Hepatocyte (in vitro differentiated cells): ENCODE results near the gene SFMBT2.

Experiments
- EZH2 ChIP-seq: fragments of 200-600 bp; sonication (generic); IDR thresholded peaks from 2 replicates; pipeline ENCODE4 v1.6.1; 2016; ENCODE audit warnings: antibody characterized with exemption, mild to moderate bottlenecking, borderline replicate concordance
- EZH2phosphoT487 ChIP-seq: fragments of 200-600 bp; sonication (generic); IDR thresholded peaks from one replicate; pipeline ENCODE4 v1.6.1; 2018; ENCODE audit warnings: antibody characterized with exemption, mild to moderate bottlenecking, low read depth, moderate library complexity; ENCODE audit not compliant: unreplicated experiment, severe bottlenecking
- TF ChIP-seq, protein P1 (sequence below): fragments of 200-600 bp; sonication (generic); IDR thresholded peaks from 2 replicates; pipeline ENCODE4 v1.5.1; 2016; ENCODE audit warnings: antibody characterized with exemption, mild to moderate bottlenecking; ENCODE audit not compliant: poor library complexity

DNA sequence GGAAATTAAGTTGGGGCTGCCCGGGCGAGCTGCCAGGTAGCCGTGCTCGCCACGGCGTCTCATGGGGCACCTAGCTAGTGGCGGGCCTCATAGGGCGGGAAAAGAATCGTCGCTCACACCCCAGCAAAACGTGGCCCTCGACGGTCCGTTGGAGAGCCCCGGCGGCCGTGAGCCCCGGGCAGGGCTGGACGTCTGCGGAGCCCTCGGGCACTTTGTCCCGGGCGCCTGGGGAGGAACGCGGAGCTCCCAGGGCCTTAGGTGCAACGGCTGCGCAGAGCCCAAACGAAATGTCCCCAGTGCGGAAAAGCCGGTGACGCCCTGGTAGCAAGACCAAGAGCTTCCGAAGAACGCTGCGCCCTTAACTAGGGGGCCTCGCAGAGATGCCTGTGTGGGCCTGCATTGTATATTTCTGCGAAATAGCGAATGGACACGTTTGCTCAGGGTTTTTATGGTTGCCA, 866 bp upstream of the SFMBT2 start:
- TF ChIP-seq, protein P1, sequence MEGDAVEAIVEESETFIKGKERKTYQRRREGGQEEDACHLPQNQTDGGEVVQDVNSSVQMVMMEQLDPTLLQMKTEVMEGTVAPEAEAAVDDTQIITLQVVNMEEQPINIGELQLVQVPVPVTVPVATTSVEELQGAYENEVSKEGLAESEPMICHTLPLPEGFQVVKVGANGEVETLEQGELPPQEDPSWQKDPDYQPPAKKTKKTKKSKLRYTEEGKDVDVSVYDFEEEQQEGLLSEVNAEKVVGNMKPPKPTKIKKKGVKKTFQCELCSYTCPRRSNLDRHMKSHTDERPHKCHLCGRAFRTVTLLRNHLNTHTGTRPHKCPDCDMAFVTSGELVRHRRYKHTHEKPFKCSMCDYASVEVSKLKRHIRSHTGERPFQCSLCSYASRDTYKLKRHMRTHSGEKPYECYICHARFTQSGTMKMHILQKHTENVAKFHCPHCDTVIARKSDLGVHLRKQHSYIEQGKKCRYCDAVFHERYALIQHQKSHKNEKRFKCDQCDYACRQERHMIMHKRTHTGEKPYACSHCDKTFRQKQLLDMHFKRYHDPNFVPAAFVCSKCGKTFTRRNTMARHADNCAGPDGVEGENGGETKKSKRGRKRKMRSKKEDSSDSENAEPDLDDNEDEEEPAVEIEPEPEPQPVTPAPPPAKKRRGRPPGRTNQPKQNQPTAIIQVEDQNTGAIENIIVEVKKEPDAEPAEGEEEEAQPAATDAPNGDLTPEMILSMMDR: no peak
- no peak for TF ChIP-seq EZH2
- TF ChIP-seq EZH2phosphoT487: no peak
